C1 segment of cervical spinal cord (tissue), 14 donors: Measurements from ENCODE around the gene BEND3.
A peak's percentile ranks its signal among the peaks of the same experiment; 100 is the strongest.
"Not testable (repeated sequence)": the region's sequence is repeated elsewhere in the genome, so short reads cannot be mapped to it uniquely, and the experiment has no call there.

ENCODE experiments used
- DNase-seq, 14 donors: peaks; one replicate each; lab custom pipeline; 2025; lab: John Stamatoyannopoulos, UW

The BEND3 gene

DNA sequence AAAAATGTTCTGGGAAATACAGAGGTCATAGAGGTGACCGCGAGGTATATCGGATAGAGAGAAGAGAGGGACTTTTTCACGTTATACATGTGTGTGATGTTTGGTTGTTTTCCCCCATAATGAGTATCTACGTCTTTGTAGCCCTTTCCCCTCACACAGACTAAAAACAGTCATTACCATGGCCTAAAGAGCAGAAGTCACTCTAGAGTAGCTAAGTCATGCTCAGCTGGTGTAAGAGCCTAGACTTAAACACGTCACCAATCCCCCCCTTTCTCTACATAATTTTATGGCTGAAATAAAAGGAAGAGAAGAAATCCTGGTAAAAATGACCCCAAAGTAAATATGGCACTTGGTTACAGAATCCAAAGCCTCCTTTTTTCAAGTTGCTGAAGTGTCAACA, 6.0 kb upstream of the BEND3 start:
- no peak for DNase-seq

DNA sequence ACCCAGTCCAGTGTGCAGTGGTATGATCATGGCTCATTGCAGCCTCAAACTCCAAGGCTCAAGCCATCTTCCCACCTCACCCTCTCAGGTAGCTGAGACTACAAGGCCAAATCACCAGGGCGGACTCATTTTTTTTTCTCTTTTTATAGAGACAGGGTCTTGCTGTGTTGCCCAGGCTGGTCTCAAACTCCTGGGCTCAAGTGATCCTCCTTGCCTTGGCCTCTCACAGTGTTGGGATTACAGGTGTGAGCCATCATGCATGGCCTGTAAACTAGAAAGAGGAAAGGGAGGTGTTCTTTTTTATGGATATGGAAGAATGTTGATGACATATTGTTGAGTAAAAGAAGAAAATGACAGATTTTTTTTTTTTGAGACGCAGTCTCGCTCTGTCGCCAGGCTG, 5.1 kb upstream of the BEND3 start:
- no peak for DNase-seq

DNA sequence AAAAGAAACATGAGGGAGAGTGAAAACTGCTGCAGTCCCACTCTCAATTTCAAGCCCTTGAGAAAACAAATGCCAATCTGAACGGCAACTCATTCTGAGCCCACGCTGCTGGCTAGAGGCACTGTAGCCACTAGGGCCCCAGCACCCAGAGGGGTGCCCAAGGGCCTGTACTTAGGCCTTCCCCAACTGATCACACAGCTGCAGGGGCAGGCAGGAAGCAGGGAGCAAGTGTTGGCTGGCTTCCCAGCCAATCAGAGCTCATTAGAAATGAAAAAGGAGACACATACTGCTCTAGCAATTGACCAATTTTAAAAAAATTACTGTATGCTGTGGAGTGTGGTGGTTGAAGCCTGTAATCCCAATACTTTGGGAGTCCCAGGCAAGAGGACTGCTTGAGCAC, 3.7 kb upstream of the BEND3 start:
- DNase-seq = no peak

DNA sequence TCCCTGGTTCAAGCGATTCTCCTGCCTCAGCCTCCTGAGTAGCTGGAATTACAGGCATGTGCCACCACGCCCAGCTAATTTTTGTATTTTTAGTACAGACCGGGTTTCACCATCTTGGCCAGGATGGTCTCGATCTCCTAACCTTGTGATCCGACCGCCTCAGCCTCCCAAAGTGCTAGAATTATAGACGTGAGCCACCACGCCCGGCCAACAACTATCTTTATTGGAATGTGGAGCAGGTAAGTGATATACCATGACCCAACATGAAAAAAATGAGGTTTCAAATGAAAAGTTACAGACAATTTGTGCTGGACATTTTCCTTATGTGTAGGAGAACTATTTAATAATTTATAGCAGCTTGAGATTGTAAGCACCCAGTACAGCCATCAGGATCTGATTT, 3.2 kb upstream of the BEND3 start:
- DNase-seq = not testable (repeated sequence)

DNA sequence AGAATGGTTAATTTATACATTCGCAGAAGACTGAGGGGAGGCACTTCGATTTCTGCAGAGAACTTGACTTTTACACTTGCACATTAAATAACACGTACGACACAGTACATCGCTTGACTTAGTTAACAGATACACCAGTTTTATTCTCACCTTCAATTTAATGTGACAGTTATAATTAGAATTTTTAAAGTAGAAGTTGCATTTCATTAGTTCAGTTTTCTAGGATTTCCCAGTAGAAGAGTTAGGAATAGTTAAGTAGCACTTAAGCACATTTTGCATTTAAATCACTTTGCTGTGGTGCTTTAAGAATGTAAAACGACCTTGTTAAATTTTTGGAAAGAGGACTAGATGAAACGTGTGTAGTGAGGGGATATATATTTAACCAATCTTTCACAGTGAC, 1.6 kb upstream of the BEND3 start:
- no peak for DNase-seq

DNA sequence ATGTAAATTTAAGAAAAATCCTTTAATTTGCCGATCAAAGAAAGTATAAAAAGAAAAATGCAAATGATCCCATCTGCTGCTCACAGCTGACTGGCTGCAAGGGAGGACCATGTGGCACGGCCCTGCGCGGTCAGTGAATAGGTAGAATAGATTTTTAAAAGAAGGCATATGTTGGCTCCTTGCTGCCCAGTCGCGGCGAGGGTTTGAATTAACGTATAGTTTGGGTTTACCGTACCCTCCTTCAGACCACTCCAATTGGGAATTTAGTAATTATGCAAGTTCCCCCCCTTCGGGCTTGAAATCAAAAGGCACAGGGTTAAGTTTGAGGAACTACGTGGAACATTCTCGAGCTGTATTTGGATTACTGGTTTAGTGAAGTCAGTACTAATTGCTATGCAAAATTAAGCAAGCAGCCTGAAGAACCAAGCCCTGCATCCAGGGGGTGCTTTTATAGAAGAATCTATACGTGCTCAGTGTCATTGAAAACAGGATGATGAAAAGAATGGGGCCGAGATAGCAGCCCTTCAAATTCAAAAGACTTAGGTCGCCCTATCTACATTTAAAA, 1.1 kb upstream of the BEND3 start:
- peak in 2 of 14 donors; percentile 8 to 63 for DNase-seq

DNA sequence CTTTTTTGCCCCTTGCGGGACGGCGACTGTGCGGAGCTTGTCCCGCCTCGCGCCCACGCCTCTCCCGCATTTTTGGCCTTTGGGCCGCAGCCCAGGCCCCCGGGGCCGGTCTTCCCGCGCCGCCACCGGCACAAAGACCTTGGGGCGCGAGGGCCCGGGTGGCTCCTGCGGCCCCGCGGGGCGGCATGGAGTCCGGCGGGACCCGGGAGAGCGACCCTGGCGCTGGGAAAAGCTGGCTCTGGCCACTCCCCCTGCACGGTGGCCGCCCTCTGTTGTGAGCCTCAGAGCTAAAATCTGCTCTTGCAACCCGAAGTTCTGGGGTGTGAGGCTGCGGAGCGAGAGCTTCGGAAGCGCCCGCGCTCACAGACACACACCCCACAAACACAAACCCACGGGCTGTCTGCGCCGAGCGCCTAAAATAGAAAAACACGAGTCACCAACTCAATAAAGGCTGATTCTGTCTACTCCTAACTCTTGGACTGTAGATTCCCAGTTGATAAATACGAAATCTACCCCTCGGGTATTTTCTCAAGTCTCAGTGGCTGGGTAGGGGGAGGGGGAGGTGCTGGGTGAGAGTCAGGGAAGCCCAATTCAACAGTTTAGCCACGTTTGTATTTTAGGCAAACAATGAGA, 496 bp upstream of the BEND3 start:
- DNase-seq = peak in 7 of 14 donors; percentile 9 to 63 (median 19)

DNA sequence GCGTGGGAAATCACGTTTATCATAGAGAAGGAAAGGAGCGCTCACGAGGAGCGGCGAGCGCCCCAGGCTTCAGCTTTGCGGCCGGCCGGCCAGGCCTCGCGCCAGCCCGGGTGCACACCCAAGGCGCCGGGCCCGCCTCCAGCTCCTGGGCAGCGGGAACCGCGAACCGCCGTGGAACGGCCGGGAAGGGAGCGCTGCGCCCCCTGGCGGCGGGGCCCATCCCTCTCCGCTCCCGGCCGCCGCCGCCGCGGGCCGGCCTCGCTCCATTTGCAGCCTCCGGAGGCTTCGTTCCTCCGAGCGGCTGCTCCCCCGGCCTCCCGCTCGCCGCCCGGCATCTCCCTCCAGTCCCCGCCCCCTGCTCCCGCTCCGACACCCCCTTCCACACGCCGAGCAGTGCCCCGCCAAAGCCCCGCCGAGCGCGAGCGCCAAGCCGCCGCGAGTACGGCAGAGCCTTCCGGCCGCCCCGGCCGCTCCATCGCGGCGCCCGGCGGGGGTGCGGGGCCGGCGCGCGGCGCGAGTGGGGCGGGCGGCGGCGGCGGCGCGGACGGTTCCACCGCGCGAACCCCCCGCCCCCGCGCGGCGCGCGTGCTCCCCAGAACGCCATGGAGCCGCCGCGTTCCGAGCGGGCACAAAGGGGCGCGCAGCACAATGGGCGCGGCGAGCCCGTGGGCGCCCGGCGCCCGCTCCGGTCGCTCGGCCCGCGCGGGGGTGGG, 946 bp downstream of the BEND3 start:
- DNase-seq = peak in 13 of 14 donors; percentile 26 to 90 (median 68)

DNA sequence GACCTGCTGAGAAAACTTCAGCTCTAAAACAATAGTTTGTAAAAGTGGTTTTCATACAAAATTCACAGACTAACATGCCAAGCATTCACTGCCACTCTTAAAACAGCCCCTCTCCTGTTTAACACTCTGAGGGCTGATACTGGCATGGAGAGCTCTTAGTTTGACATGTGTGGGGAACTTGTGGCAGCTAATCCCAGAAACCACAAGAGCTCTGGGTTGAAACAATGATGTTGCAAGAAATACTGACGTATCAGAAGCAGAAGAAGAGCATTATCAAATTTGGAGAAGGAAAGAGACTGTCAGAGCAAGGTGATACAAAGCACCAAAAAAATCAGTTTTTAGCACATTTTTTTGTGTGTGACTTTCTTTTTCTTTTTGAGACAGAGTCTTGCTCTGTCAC, 5.1 kb downstream of the BEND3 start:
- DNase-seq = no peak

DNA sequence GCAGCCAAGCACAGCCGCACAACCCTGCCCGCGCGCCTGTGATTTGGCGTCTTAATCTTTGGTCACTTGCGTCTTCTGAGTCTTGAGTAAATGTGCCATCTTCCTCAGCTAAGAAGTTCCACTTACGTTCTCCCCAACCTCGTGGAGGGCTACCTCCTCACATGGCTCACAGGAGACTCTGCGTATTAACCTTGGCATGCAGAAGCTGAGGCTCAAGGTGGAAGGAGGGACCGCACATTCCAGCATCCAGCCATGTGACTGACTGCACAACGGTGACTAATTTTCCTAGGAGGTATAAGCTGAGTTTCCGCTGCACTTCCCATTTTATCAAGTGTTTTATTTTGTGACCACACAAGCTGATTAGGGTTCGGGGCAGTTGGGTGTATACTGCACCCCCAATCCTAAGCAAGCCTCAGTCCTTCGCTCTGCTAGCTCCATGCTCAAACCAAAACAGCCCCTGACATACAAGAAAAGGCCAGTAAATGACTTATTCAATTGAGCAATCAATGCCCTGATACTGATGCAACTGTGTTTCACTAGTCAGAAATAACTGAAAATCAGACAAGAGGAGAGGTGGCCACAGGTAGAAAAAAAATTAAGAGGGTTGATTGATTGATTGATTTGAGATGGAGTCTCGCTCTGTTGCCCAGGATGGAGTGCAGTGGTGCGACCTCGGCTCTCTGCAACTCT, 7.0 kb downstream of the BEND3 start:
- no peak for DNase-seq

DNA sequence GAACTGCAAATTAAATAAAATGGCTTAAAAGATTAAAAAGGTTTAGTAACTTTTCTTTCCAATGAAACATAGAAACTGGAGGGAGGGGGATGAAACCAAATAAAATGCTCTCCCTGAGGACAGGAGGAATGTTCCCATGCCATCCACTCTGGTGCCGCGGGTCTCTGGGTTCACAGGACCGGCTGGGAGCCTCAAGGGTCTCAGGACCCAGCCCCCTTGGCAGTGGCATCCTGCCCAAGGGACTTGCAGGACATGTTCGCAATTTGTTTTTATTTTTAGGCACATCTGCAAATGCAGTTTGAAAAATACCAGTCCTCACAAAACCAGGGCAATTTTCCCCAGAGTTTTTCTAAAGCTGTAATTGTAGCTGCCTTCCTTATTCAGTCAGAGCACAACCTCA, 7.5 kb downstream of the BEND3 start:
- DNase-seq = no peak

DNA sequence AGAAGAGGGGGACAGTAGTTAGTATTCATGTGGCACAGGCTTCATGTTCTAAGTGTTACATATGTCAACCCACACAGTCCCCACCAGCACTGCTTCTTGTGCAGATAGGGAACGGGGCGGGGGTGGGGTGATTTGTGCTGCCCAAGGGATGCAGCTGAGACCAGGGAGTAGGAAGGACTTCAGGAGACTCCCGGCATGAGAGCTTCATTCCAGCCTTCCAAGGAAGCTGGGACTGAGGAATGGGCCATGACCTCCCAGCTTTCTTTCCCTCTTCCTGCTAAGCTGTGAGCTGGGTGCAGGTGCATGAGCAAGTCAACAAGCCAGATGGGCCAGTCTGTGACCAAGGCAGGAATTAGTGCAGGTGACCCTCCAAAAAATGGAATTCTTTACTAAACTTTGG, 9.2 kb downstream of the BEND3 start:
- no peak for DNase-seq

DNA sequence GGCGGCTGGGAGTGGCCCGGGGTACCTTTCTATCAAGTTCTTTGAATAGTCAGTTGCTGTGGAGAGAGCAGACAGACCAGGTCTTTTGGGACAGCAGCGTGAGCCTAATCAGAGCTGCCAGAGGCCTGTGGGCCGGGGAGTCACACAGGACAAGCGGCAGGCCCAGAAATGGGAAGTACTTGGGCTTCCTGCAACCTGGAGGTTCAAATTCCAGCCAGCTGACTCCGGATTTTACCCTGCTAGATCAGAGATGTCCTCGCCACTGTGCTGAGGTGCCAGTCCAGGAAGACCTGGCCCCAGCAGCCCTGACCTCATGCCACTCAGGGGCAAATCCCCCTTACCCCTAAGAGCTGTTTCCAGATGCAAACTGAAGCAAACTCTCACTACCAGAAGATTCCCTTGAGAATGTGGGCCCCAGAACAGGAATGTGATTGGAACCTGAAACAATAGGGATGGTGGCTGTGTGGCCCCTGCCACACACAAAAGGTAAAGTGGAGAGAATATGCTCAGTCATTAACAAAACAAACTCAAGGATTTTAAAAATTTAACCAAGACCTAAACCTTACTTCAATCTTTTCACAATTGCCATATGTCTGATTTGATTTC, 9.7 kb downstream of the BEND3 start:
- DNase-seq = no peak

DNA sequence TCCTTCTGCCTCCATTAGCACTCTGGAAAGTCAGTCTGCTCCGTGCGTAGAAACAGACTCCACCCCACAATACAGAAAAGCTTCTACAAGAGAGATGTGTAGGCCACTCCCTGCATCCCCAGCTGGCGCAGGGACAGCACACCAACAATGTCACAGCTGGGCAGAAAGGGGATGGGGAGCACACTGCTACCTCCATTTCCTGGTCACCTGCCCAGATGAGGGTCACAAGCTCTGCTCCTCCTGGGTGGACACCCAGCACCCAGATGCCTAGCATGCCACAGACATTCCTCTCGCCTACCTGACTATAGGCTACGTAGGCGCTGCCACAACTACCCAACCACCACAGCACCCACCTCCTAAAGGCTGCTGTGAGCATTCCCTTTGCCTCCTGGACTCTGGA, 12.2 kb downstream of the BEND3 start:
- DNase-seq = no peak

DNA sequence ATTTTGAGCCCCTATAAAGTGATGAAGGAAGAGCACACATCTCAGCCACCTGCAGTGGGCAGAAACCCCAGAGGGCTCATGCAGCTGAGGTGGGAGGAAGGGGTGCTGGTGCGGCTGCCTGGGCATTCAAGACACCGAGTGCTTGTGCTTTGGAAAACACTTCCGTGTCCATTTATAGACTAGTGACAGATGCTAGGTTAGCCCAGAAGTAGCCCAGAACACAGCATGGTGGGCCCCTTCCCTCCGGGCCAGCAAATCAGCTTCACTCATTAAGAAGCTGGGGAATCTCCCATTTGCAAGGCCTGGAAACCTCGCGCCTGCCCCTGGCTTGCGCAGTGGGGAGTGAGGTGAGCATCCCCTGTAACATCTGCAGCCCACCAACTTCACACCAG, 12.9 kb downstream of the BEND3 start:
- DNase-seq = peak in 2 of 14 donors; percentile 13 to 92

DNA sequence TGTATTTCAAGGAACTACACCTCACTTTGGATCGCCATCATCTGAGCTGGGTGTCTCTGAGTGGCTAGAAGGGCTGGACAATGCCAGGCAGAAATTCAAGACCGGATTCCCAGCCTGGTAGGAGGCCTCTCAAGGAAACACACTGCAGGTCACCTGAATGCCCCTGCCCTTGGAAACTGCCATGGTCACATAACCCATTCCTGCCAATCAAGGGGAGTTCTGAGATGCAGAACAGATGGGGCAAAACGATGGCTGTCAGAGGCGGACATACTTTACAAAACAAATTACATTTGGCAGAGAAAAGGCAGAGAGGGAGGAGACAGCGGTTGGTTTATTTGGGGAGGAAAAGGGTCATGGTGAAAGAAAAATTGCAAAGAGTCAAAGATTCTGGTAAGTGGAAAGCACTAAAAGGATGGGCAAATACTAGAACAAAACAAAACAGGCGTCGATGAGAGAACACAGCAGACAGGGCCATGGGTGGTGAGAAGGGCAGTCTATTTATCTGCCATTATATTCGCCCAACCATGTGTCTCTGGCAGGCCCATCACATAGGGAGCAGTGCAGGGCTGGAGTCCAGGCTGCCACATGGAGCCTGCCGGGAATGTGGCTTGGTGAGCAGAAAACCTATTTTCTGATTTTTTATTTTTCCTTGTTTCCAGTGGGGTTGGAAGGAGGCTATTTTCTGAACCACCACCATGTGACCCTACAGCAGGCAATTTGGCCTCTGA, 13.5 kb downstream of the BEND3 start:
- DNase-seq = peak in 1 of 14 donors; percentile 91

DNA sequence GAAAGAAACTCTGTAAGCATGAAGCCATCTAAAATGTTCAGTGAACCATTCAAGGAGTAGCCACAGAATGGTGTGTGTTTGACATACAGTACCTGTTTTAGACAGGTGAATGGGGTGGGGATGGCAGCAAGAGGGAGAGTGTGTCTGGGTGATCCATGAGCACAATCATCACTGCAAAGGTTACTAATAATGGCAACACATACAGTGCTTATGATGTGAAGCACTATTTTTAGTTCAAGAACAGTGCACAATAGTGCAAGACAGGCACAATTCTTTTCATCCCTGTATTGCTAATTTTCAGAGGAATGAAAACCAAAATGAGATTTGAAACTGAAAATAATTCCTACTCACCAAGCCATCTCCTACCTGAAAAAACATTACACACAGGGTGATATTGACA, 14.1 kb downstream of the BEND3 start:
- no peak for DNase-seq

DNA sequence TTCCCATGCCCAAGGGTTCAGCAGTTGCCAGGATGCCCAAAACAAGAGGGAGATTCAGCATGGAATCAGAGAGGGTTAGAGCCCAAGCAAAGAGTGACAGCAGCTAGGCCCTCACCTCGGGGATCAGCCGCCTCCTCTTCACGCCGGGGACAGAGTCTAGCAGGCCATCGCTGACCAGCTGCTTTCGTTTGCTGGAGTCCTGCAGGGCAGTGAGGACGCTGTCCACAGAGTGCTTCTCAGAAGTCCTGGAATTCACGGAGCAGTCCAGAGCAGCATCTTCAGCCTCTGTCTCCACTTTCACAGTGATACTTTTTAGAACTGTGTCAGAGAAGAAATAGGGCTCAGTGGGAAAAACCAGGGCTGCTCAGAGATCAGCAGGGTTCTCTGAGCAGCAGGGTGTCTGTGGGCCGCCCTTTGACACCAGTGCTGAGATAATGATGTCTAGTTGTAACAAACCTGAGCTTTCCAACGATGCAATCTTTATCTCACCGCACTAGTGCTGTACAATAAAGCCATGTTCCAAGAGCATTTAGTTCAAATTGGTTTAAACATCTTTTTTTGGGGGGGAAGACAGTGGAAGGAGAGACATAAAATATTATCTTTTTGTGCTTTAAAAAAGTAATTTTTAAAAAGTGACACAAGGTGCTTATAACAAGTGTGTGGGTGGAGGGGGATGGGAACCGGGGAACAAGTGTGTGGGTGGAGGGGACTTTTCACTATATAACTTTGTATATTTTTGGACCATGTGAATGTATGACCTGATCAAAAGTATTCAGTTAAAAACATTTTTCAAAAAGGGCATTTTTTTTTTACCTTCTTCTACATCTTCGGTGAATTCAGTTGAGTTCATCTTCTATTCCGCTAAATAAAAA, 16.6 kb downstream of the BEND3 start:
- no peak for DNase-seq

DNA sequence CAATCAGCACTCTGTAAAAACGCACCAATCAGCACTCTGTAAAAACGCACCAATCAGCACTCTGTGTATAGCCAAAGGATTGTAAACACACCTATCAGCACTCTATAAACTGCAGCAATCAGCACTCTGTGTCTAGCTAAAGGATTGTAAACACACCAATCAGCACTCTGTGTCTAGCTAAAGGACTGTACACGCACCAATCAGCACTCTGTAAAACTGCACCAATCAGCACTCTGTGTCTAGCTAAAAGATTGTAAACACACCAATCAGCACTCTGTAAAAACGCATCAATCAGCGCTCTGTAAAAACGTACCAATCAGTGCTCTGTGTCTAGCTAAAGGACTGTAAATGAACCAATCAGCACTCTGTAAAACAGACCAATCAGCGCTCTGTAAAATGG, 30.9 kb downstream of the BEND3 start:
- not testable (repeated sequence) for DNase-seq

DNA sequence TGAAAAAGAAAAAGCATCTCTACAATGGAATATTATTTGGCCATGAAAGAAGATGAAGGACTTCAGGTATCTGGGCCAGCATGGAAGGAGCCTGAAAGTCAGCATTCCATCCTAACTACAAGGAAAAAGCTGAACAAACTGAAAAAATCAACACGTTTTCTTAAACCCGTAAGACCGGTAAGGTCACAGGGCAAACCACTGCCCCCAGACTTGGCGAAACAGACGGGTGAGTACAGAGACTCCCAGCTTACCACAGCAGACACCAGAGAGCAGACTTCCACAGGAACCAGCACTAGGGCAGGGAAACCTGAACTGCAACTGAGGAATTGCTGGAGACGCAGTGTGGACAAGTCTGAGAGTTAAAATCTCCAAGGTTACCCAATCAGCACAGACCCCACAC, 31.4 kb downstream of the BEND3 start:
- no peak for DNase-seq
